ENCODE measurements around the gene GREM2. TPM values are rescaled to one million over a fixed set of nuclear protein-coding genes. Genes with fewer than 3 reads are reported as not detected.

The GREM2 gene
- polyA plus RNA-seq, 1 donor from 2014 or later, result 0.85 TPM

GRCh38 chr1:240533154-240533780 is 78.7 kb downstream of the GREM2 start:
- no peaks in the 10 kb centered on the region for H4K20me1 ChIP-seq (ENCODE audit: insufficient read depth)
- no peaks in the 10 kb centered on the region for H3K36me3 ChIP-seq (ENCODE audit: insufficient read depth, low read length)
- H3K4me3 ChIP-seq (ENCODE audit: low read length), result no peak overlapping the region
- H3K9me3 ChIP-seq (ENCODE audit: low read length), result no peaks in the 10 kb centered on the region
- H3K79me2 ChIP-seq (replicated peaks; ENCODE audit: insufficient read depth, low read length), result no peaks in the 10 kb centered on the region
- TF ChIP-seq EP300 (conservative IDR thresholded peaks at IDR 0.05; ENCODE audit: poor library complexity, severe bottlenecking) (no peak), POLR2AphosphoS5 (IDR thresholded peaks at IDR 0.05) (no peak), RAD21 (conservative IDR thresholded peaks at IDR 0.05) (no peak), SMC3 (conservative IDR thresholded peaks at IDR 0.05; ENCODE audit: poor library complexity) (no peak), EZH2 (IDR thresholded peaks at IDR 0.05; ENCODE audit: borderline replicate concordance, insufficient read depth, low read length, poor library complexity, severe bottlenecking) (no peak), REST (IDR thresholded peaks at IDR 0.05; ENCODE audit: borderline replicate concordance) (no peak), CTCF (IDR thresholded peaks at IDR 0.05; ENCODE audit: poor library complexity, severe bottlenecking) (no peak), MXI1 (conservative IDR thresholded peaks at IDR 0.05; ENCODE audit: poor library complexity, severe bottlenecking) (no peak), TAF1 (IDR thresholded peaks at IDR 0.05; ENCODE audit: low read depth) (no peak)
- H3K9ac ChIP-seq (ENCODE audit: low read length), result no peak overlapping the region
- no peaks in the 10 kb centered on the region for H3F3A ChIP-seq (ENCODE audit: insufficient read depth, low read length, poor library complexity, severe bottlenecking)
- H3K27me3 ChIP-seq (ENCODE audit: insufficient read depth, low read depth, low read length), result no peaks in the 10 kb centered on the region
- no peak overlapping the region for H3K4me2 ChIP-seq (ENCODE audit: low read length)
- no peak overlapping the region for H3K27ac ChIP-seq (ENCODE audit: low read length)
- no peaks in the 10 kb centered on the region for H3K9me2 ChIP-seq (ENCODE audit: insufficient read depth, low read length)
- no peak overlapping the region for H2AFZ ChIP-seq (ENCODE audit: low read depth, low read length)

GRCh38 chr1:240528591-240528990 is 83.4 kb downstream of the GREM2 start:
- no peaks in the 10 kb centered on the region for H3F3A ChIP-seq (ENCODE audit: insufficient read depth, low read length, poor library complexity, severe bottlenecking)
- no peaks in the 10 kb centered on the region for H4K20me1 ChIP-seq (ENCODE audit: insufficient read depth)
- no peaks in the 10 kb centered on the region for H3K9me3 ChIP-seq (ENCODE audit: low read length)
- no peaks in the 10 kb centered on the region for H3K27me3 ChIP-seq (ENCODE audit: insufficient read depth, low read depth, low read length)
- no peak overlapping the region for H3K4me2 ChIP-seq (ENCODE audit: low read length)
- H3K36me3 ChIP-seq (ENCODE audit: insufficient read depth, low read length), result no peaks in the 10 kb centered on the region
- H2AFZ ChIP-seq (ENCODE audit: low read depth, low read length), result no peak overlapping the region
- H3K9ac ChIP-seq (ENCODE audit: low read length), result no peak overlapping the region
- no peak overlapping the region for H3K27ac ChIP-seq (ENCODE audit: low read length)
- no peaks in the 10 kb centered on the region for H3K79me2 ChIP-seq (replicated peaks; ENCODE audit: insufficient read depth, low read length)
- H3K4me3 ChIP-seq (ENCODE audit: low read length), result no peak overlapping the region
- TF ChIP-seq RAD21 (conservative IDR thresholded peaks at IDR 0.05) (no peak), MXI1 (conservative IDR thresholded peaks at IDR 0.05; ENCODE audit: poor library complexity, severe bottlenecking) (no peak), REST (IDR thresholded peaks at IDR 0.05; ENCODE audit: borderline replicate concordance) (no peak), EP300 (conservative IDR thresholded peaks at IDR 0.05; ENCODE audit: poor library complexity, severe bottlenecking) (no peak), CTCF (IDR thresholded peaks at IDR 0.05; ENCODE audit: poor library complexity, severe bottlenecking) (no peak), EZH2 (IDR thresholded peaks at IDR 0.05; ENCODE audit: borderline replicate concordance, insufficient read depth, low read length, poor library complexity, severe bottlenecking) (no peak), TAF1 (IDR thresholded peaks at IDR 0.05; ENCODE audit: low read depth) (no peak), SMC3 (conservative IDR thresholded peaks at IDR 0.05; ENCODE audit: poor library complexity) (no peak), POLR2AphosphoS5 (IDR thresholded peaks at IDR 0.05) (no peak)
- H3K9me2 ChIP-seq (ENCODE audit: insufficient read depth, low read length), result no peaks in the 10 kb centered on the region
